GM18868 (cell line): Measurements from ENCODE around the gene TSPAN8.
"Not testable (repeated sequence)": the region's sequence is repeated elsewhere in the genome, so short reads cannot be mapped to it uniquely, and the experiment has no call there.

ENCODE experiments used
- ATAC-seq: cut with Tn5 transposase; IDR thresholded peaks from one replicate; pipeline ENCODE4 v1.9.1; 2021; ENCODE audit warnings: mild to moderate bottlenecking, moderate library complexity; ENCODE audit not compliant: unreplicated experiment

Gene TSPAN8

DNA sequence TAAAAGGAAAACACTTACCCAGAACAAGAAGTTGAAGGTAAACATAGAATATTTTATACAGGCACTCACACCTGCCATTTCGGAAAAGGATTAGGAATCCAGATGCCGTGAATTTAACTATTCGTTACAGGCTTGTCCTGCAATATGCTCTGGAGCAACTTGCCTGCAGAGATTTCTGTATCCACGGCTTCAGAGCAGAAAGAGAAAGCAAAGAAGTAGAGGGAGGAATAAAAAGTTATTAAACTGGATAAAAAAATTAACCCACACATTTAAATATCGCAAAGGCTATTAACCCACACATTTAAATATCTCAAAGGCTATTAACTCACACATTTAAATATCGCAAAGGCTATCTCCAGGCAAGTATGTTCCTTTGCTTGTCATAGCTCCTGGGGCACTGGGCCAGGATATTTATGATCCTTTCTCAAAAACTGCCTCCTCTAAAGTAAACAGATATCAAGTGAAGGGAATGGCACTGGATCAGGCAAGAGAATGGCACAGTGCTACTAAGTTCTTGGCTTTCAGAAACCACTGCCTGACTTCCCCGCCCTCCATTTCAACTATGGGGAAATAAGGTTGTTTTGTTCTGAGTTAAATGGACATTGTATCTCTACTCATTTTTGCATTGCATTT lies at the start of gene TSPAN8:
TSS of gene TSPAN8 (minus strand) at position 399 of the 633 bp plus-strand sequence. CDS start at position 78, 321 bp downstream.
- ATAC-seq: no peak

DNA sequence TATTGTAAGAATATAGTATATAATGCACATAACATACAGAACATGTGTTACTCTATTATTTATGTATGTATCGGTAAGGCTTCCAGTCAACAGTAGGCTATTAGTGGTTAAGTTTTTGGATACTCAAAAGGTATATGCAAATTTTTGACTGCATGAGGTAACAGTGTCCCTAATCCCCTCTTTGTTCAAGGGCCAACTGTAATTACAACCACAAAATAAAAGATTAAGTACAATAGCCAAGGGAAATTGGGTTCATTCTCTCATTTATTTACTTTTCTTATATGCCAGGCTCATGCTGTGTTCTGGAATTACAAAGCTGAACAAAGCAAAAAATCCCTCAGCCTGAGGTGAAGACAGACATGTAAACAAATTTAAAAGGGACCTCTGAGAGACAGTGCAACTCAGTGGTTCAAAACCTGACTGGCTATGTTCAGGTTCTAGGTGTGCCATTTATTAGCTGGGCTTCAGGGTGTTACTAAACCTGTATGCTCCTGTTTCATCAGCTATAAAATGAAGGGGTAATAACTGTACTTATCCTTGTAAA lies 43.4 kb upstream of the TSPAN8 start:
- ATAC-seq: no peak

DNA sequence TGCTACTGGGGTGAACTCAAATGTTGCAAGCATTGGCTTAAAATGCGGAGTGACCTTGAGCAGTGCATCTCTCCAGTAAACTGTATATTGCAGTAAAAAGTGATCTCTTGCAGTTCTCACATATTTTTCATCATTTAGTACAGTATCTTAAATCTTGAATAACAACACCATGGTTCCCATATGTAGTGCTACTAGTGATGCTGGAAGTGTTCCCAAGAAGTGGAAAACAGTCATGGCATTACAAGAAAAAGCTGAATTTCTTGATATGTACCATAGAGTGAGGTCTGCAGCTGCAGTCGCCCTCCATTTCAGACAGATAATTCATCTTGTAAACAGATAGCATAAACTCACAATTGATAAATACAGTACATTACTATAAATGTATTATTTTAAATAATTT lies 42.9 kb upstream of the TSPAN8 start:
- no peak for ATAC-seq

DNA sequence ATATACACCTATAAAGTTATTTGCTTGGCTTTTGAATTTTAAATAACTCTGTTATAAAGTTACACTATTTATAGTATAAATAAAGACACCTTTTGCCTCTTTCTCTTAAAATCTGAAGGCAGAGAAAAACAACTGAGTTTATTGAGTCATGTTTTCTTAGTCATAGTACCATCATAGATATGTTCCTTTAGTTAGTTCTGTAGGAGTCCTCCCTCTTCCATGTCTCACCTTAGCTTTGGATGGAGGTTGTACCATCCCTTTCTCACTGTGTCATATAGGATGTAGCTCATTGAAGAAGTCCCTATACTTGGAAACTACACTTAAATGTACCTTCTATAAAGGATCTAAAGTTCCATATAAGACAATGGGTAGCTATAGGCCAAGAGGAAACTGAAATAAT lies 39.7 kb upstream of the TSPAN8 start:
- ATAC-seq: no peak

DNA sequence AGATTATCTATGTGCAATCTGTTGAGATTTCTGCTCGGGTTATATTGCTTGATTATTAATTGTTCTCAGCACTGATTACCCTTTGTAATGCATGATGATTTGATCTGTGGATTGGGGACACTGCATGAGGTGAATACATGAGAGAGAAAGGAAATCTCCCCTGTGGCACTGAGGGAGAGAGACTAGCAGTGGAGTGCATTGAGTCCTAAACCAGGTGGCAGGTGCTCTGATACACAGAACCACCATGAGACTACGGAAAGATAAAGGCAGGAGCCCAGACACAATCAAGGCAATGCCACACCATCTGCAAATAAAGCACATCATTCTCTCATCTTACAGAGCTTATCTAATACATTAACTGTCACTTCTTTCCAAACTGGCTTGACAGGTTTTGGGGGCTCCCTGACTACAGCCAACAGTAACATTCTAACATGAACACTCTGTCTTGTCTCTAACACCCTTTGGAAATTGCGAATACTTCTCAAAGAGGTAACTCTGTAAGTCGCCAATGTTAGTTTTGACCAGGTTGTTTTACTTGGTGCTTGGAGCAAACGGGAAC lies 37.6 kb upstream of the TSPAN8 start:
- ATAC-seq: no peak

GRCh38 chr12:71194657-71195056 lies 36.9 kb upstream of the TSPAN8 start:
- ATAC-seq: no peak

DNA sequence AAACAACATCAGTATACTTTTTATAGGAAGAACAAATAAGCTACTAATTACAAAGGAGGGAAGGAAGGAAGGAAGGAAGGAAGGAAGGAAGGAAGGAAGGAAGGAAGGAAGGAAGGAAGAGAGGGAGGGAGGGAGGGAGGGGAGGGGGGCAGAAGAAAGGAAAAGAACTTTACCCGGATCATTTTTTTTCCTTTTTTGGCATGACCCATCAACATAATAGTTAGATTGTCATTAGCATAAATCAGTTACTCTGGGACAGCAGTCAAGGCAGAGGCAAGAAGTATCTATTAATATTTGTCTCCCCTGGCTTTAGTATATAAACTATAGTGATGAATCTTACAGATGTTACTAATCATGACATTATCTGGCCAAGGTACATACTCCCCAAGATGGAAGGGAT lies 35.2 kb upstream of the TSPAN8 start:
- no peak for ATAC-seq

DNA sequence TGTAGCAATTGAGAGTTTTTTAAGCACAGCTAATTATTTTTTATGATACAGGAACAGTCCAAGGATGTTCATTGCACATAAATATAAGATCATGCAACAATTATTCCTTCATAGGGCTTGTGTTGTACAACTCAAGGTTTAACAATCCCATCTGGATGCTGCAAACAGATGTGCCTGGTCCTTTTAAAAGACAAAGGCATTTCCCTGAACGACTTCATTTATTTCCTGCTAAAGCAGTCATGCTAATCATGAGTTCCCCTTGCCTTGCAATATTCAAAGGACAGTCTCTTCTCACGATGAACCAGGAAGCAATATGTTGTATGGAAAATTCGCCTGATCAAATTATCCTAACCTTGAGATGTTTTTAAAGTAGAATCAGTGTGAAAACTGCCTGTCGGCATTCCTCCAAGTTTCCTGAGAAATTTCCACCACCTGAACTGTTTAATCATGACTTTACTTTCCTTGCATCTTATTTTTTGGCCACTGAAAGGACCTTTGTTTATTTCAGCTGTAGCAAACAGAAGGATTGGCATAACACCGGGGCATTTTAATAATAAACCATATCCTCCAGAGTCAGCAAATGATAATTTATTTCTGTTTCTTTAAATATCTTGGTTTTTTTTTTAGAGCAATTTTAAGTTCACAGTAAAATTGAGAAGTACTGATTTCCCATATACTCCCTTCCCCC lies 33.9 kb upstream of the TSPAN8 start:
- no peak for ATAC-seq

GRCh38 chr12:71190822-71191221 lies 33.0 kb upstream of the TSPAN8 start:
- ATAC-seq: no peak

- no peak for ATAC-seq
These were observed 29.6 kb upstream of the TSPAN8 start for GRCh38 chr12:71187379-71187778.

- ATAC-seq: no peak
These were observed 28.9 kb upstream of the TSPAN8 start for GRCh38 chr12:71186571-71187288.

DNA sequence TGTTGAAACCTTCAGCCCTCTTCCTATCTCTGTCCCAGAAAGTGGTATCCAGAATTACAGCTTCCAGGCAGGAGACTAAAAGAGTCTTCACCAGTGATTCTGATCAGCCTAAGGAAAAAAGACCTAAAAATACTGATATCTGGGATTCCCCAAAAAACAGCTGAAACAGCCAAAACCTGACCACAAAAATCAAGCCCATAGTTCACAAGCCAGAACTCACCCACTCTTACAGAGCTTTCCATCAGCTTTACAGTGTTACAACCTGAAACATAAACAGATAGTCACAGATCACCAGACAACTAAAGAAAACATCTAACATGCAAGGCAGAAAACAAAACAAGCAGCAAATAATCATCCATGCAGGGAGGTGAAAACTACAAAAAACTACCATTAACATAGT lies 26.0 kb upstream of the TSPAN8 start:
- ATAC-seq: no peak

DNA sequence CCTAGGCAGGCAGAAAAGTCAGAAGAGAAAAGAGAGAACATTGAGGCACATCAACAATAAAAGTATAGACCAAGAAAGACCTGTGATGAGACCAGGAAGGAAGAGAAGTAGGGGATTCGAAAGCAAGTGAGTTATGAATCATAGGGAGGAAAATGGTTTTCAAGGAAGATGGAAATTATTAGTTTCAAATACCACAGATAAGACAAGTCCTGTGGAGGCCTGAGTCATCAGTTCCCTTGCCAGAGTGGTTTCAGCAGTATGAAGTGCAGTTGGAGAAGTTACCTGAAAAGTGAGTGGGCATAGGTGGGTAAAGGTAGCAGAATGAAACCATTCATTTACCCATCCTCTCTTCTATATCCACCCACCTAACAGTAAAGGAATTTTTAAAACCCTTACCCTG lies 25.2 kb upstream of the TSPAN8 start:
- ATAC-seq: no peak

DNA sequence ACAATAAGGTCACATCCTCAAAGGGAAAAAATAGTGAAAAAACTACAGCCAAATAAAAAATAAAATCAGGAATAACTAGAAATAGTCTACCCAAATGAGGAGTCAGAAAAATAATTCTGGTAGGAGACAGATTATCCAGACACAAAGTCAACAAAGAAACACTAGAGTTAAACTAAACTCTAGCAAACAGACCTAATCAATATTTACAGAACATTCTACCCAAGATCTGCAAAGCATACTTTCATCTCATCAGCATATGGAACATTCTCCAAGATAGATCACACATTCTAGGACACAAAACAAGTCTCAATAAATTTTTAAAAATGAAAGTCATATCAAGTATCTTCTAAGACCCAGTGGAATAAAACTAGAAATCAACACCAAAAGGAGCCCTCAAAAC lies 20.4 kb upstream of the TSPAN8 start:
- no peak for ATAC-seq

DNA sequence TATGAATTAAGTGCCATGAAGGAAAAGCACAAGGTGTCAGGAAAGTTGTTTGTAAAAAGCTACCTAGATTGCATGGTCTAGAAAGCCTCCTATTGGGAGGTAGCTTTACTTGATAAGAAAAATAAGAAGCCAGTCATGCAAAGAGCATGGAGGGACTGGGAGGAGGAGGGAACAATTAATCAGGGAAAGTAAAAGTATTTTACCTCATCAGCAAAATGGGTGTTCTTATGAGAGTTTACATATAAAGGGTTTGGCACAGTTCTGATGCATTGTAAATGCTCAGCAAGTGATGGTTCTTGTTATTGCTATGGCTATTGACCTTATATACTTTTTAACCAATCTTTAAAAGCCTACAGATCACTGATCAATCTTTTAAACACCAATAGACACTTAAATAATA lies 17.0 kb upstream of the TSPAN8 start:
- ATAC-seq: no peak

- no peak for ATAC-seq
These were observed 16.3 kb upstream of the TSPAN8 start for GRCh38 chr12:71174146-71174545.

DNA sequence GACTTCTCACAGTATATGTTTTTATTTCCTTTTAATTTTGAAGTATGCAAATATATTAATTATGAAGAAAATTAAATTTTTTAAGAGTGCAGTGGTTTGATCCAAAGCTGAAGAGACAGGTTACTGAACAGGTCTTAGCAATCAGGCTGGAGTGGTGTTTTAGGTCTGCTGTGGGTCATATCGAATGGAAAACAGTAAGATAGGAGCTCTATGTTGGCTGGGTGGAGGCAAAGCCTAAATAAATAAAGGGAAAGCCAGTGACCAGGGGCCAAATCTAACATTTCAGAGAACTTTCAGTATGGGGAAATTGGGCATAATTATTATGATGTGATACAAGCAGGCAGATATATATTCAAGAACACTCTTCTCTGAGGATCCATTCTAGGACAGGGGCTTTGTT lies 12.7 kb upstream of the TSPAN8 start:
- ATAC-seq: no peak

- ATAC-seq: no peak
These were observed 11.5 kb upstream of the TSPAN8 start for GRCh38 chr12:71169286-71169685.

GRCh38 chr12:71166862-71167496 lies 9.2 kb upstream of the TSPAN8 start:
- no peak for ATAC-seq

DNA sequence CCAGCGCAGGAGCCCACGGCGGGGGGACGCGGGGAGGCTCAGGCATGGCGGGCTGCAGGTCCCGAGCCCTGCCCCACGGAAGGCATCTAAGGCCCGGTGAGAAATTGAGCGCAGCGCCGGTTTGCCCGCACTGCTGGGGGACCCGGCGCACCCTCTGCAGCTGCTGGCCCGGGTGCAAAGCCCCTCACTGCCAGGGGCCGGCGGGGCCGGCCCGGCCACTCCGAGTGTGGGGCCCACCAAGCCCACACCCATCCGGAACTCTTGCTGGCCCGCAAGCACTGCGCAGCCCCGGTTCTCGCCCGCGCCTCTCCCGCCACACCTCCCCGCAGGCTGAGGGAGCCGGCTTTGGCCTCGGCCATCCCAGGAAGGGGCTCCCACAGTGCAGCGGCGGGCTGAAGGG lies 8.5 kb upstream of the TSPAN8 start:
- ATAC-seq: no peak

DNA sequence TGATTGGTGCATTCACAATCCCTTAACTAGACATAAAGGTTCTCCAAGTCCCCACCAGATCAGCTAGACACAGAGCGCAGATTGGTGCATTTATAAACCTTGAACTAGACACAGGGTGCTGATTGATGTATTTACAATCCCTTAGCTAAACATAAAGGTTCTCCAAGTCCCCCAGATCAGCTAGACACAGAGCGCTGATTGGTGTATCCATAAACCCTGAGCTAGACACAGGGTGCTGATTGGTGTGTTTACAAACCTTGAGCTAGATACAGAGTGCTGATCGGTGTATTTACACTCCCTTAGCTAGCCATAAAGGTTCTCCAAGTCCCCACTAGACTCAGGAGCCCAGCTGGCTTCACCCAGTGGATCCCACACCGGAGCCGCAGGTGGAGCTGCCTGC lies 8.0 kb upstream of the TSPAN8 start:
- ATAC-seq: not testable (repeated sequence)
